ENCODE results near the gene PALM3.
"Not testable (repeated sequence)": the region's sequence is repeated elsewhere in the genome, so short reads cannot be mapped to it uniquely, and the experiment has no call there.

Gene PALM3

DNA sequence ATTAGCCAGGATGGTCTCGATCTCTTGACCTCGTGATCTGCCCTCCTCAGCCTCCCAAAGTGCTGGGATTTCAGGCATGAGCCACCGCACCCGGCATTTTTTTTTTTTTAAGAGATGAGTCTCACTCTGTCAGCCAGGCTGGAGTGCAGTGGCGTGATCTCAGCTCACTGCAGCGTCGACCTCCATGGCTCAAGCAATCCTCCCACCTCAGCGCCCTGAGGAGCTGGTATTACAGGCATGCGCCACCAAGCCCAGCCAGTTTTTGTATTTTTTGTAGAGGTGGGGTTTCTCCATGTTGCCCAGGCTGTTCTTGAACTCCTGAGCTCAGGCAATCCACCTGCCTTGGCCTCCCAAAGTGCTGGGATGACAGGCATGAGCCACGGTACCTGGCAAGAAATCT is 14.0 kb downstream of the PALM3 start:
- H3K36me3 Mint-ChIP-seq = peaks cover 38 to 54% of the 10 kb centered on the region in 2 donors
- DNase-seq; H3K27ac Mint-ChIP-seq; H3K27me3 Mint-ChIP-seq; H3K9me3 Mint-ChIP-seq; H3K4me3 Mint-ChIP-seq; ATAC-seq (replicated peaks): not testable (repeated sequence)
- H3K4me1 Mint-ChIP-seq = peaks cover 3 to 15% of the 10 kb centered on the region in 2 donors

DNA sequence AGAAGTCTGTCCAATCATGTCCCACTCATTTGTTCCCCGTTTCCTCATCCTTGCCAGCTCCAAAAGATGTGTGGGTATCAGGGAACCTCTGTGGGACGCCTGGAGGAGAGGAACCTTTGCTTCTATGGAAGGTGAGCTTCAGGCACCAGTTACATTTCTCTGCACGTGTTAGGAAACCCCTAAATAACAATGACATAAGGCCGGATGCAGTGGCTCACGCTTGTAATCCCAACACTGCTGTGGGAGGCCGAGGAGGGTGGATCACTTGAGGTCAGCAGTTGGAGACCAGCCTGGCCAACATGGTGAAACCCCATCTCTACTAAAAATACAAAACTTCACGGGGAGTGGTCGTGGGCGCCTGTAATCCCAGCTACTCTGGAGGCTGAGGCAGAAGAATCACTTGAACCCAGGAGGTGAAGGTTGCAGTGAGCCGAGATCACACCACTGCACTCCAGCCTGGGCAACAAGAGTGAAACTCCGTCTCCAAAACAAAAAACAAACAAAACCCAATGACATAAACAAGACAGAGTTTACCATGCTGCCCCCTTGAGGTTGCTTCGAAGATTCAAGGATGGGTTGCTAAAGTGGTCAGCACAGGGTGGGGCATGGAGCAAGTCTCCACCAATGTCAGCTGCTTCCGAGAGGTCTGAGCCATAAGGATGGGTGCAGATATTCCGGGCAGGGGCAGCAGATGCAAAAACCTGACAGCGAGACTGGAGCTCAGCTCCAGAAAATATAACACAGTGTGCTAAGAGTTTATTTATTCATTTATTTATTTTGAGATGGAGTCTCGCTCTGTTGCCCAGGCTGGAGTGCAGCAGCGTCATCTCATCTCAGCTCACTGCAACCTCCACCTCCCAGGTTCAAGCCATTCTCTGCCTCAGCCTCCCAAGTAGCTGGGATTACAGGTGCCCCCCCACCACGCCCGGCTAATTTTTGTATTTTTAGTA is 18.9 kb downstream of the PALM3 start:
- not testable (repeated sequence) for H3K27me3 Mint-ChIP-seq, DNase-seq, H3K9me3 Mint-ChIP-seq, H3K4me3 Mint-ChIP-seq
- Mint-ChIP-seq H3K36me3 (peaks cover 20 to 39% of the 10 kb centered on the region in 2 donors), H3K27ac (peak overlapping the region; percentile 89), H3K4me1 (peaks cover 12 to 19% of the 10 kb centered on the region in 2 donors)
- ATAC-seq (replicated peaks) = peak; percentile 67 to 76

DNA sequence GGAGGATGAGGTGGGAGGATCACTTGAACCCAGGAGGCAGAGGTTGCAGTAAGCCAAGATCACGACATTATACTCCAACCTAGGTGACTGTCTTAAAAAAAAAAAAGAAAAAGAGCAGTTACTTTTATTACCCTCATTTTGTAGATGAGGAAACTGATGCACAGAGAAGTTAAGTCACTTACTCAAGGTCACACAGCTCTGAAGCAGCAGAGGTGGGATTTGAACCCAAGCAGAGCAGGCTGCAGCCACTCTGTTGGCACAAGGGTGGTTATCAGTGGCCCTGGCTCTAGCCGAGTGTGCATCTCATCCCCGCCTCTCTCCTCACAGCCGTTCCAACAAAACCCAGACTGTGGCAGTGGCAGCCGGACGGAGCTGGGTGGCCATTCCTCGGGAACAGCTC is 22.7 kb downstream of the PALM3 start:
- H3K9me3 Mint-ChIP-seq = no peaks in the 10 kb centered on the region
- ATAC-seq (replicated peaks) = no peak
- DNase-seq = no peak
- peaks cover 16 to 38% of the 10 kb centered on the region in 2 donors for H3K36me3 Mint-ChIP-seq
- H3K4me3 Mint-ChIP-seq = no peak overlapping the region
- no peak overlapping the region for H3K27ac Mint-ChIP-seq
- H3K4me1 Mint-ChIP-seq = peaks cover 12 to 14% of the 10 kb centered on the region in 2 donors
- no peaks in the 10 kb centered on the region for H3K27me3 Mint-ChIP-seq

DNA sequence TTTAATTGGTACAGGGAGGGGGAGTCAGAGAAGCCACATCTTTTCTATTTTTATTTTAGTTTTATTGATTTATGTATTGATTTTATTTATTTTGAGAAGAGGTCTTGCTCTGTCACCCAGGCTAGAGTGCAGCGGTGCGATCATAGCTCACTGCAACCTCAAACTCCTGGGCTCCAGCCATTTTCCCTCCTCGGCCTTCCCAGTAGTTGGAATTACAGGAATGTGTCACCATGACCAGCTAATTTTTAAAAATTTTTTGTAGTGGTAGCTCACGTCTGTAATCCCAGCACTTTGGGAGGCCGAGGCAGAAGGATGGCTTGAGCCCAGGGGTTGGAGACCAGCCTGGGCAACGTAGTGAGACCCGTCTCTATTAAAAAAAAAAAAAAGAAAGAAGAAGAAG is 26.2 kb downstream of the PALM3 start:
- Mint-ChIP-seq H3K36me3 (peaks cover 12 to 30% of the 10 kb centered on the region in 2 donors), H3K27ac (no peak overlapping the region), H3K9me3 (no peaks in the 10 kb centered on the region), H3K4me1 (peaks cover 13 to 24% of the 10 kb centered on the region in 2 donors), H3K4me3 (no peak overlapping the region), H3K27me3 (no peaks in the 10 kb centered on the region)
- DNase-seq = no peak
- no peak for ATAC-seq (replicated peaks)

DNA sequence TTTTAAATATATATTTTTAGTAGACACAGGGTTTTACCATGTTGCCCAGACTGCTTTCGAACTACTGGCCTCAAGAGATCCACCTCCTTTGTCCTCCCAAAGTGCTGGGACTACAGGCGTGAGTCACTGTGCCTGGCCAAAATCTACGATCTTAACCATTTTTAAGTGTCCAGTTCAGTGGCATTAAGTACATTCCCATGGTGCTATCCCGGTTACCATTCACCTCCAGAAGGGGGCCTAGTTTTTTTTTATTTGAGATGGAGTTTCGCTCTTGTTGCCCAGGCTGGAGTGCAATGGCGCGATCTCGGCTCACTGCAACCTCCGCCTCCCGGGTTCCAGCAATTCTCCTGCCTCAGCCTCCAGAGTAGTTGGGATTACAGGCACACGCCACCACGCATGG is 26.7 kb downstream of the PALM3 start:
- H3K27ac Mint-ChIP-seq, H3K9me3 Mint-ChIP-seq: not testable (repeated sequence)

DNA sequence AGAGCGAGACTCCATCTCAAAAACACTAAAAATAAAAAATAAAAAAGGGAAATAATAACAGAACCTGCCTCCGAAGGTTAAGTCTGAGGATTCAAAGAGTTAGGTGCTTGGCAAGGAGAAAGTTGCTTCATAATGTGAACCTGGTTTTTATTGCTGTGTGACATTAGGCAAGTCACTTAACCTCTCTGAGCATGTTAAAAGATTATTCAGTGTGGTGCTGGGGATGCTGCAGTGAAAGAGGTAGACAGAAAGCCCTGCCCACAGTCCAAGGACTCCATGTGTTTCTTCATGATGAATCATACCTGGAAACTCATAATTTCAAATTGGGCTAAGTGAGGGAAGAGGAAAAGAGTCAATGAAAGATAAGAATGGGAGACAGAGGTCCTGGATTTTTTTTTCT is 27.9 kb downstream of the PALM3 start:
- Mint-ChIP-seq H3K9me3 (no peaks in the 10 kb centered on the region), H3K27me3 (no peaks in the 10 kb centered on the region), H3K4me3 (no peak overlapping the region), H3K4me1 (peaks cover 15 to 27% of the 10 kb centered on the region in 2 donors), H3K27ac (peak overlapping the region; percentile 14), H3K36me3 (peaks cover 9 to 21% of the 10 kb centered on the region in 2 donors)
- ATAC-seq (replicated peaks) = no peak
- no peak for DNase-seq

More for the DNA sequence above, 26.7 kb downstream of the PALM3 start:
- not testable (repeated sequence) for DNase-seq; H3K4me3 Mint-ChIP-seq; ATAC-seq (replicated peaks); H3K27me3 Mint-ChIP-seq
- Mint-ChIP-seq H3K36me3 (peaks cover 12 to 30% of the 10 kb centered on the region in 2 donors), H3K4me1 (peaks cover 13 to 24% of the 10 kb centered on the region in 2 donors)

DNA sequence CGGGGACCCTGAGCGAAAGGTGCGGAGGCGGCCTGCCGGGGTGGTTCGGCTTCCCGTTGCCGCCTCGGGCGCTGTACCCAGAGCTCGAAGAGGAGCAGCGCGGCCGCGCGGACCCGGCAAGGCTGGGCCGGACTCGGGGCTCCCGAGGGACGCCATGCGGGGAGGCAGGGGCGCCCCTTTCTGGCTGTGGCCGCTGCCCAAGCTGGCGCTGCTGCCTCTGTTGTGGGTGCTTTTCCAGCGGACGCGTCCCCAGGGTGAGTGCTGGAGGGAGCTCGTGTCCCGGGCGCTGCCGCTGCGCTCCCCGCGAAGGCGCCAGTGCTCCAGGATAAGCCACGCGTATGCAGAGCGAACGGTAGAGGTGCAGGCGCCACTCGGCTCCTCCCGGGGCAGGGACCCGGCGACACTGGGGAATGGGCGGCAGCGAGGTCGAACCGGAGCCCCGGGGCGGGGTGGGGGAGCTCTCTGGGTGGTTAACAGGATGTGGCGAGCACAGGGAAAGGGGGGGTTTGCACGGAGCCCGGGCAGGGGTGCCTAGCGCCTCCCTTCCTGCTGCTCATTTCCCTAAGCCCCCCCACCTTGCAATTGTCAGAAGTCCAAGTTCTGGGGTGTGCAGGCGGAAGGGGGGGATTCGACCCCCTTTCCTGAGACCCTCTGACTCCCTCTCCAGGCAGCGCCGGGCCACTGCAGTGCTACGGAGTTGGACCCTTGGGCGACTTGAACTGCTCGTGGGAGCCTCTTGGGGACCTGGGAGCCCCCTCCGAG is 30.0 kb downstream of the PALM3 start, which contains the start of gene IL27RA:
IL27RA (plus strand) TSS at position 44 of the 762 bp plus-strand sequence; CDS start at position 155, 111 bp downstream.
- Mint-ChIP-seq H3K36me3 (peaks cover 3 to 7% of the 10 kb centered on the region in 2 donors), H3K4me1 (peaks cover 25 to 41% of the 10 kb centered on the region in 2 donors), H3K27me3 (no peaks in the 10 kb centered on the region), H3K9me3 (no peaks in the 10 kb centered on the region), H3K27ac (peak within 1 kb of the TSS; percentile 94), H3K4me3 (peak within 1 kb of the TSS; percentile 94 to 97)
- DNase-seq (peak; percentile 68), ATAC-seq (replicated peaks) (peak; percentile 79 to 82)

DNA sequence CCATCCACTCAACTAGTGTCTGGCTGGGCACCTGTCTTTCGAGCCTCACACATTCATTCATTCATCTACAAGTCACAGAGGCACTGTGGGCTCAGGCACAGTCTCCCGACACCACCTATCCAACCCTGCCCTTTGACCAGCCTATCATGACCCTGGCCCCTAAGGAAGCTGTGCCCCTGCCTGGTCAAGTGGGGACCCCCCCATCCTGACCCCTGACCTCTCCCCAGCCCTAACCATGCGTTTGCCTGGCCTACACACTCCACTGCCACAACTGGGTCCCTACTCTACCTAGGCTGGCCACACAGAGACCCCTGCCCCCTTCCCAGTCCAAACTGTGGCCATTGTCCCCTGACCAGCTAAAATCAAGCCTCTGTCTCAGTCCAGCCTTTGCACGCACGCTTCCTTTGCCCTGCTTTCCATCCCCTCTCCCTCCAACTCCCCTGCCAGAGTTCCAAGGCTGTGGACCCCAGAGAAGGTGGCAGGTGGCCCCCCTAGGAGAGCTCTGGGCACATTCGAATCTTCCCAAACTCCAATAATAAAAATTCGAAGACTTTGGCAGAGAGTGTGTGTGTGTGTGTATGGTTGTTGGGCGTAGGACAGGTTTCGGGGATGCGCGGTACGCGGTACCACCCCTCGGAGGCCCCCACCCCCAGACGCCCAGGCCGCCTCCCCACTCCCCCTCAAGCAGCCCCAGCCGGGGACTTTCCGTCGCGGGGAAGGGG is 30.7 kb downstream of the PALM3 start:
- H3K4me3 Mint-ChIP-seq = peak overlapping the region; percentile 94 to 97
- no peaks in the 10 kb centered on the region for H3K9me3 Mint-ChIP-seq
- peaks cover 25 to 41% of the 10 kb centered on the region in 2 donors for H3K4me1 Mint-ChIP-seq
- H3K36me3 Mint-ChIP-seq = peaks cover 3 to 5% of the 10 kb centered on the region in 2 donors
- peak overlapping the region; percentile 94 for H3K27ac Mint-ChIP-seq
- ATAC-seq (replicated peaks) (no peak), DNase-seq (no peak)
- no peaks in the 10 kb centered on the region for H3K27me3 Mint-ChIP-seq

DNA sequence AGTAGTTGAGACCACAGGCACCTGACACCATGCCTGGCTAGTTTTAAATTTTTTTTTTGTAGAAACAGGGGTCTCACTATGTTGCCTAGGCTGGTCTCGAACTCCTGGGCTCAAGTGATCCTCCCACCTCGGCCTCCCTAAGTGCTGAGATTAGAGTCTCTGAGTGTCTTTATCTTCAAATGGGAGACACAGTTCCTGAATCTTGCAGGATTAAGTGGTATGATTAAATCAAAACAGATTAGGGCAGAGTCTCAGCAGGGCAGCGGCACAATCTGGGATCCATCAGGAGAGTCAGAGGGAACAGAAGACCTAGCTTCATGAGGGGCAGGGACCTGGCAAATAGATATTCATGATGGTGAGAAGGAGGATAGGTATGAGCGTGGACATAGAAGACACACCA is 33.0 kb downstream of the PALM3 start:
- Mint-ChIP-seq H3K27ac (no peak overlapping the region), H3K27me3 (no peaks in the 10 kb centered on the region), H3K4me1 (peaks cover 23 to 39% of the 10 kb centered on the region in 2 donors), H3K4me3 (no peak overlapping the region), H3K36me3 (peaks cover under 1 to 1% of the 10 kb centered on the region in 2 donors), H3K9me3 (no peaks in the 10 kb centered on the region)
- no peak for DNase-seq
- ATAC-seq (replicated peaks) = no peak

DNA sequence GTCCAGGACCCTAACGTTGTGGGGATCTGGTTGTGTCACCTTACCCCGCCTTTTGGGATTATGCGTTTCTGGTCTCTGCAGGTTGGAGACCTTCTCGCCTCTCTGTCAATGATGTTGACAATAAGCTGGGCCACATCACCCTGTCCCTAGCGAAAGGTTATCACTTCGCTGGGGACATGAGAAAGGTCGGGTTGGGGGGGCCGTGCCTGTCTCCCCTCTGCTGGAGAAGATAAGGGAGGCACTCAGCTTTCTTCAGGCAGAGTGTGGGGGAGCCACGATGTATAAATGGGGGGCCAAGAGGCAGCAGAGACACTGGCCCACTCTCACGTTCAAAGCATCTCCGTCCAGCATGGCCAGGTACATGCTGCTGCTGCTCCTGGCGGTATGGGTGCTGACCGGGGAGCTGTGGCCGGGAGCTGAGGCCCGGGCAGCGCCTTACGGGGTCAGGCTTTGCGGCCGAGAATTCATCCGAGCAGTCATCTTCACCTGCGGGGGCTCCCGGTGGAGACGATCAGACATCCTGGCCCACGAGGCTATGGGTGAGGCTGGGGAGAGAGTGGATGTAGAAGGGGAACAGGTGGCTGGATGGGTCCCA is 33.9 kb downstream of the PALM3 start, which contains the start of gene RLN3:
RLN3 (plus strand) TSS at position 293 of the 595 bp plus-strand sequence; CDS start at position 350, 57 bp downstream.
- H3K4me3 Mint-ChIP-seq = no peak within 1 kb of the TSS

DNA sequence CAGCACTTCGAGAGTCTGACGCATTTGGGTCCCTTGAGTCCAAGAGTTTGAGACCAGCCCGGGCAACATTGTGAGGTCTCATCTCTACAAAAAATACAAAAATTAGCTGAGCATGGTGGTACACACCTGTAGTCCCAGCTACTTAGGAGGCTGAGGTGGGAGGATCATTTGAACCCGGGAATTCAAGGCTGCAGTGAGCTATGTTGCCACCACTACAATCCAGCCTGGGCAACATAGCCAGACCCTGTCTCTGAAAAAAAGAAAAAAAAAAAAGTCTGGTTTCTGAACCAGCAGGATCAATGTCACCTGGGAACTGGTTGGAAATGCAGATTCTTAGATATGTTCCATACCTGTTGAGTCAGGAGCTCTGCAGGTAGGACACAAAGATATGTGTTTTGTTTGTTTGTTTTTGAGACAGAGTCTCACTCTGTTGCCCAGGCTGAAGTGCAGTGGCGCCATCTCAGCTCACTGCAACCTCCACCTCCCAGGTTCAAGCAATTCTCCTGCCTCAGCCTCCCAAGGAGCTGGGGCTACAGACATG is 35.2 kb downstream of the PALM3 start:
- H3K27me3 Mint-ChIP-seq; H3K27ac Mint-ChIP-seq; ATAC-seq (replicated peaks); H3K9me3 Mint-ChIP-seq; DNase-seq; H3K36me3 Mint-ChIP-seq; H3K4me3 Mint-ChIP-seq: not testable (repeated sequence)
- peaks cover 23 to 39% of the 10 kb centered on the region in 2 donors for H3K4me1 Mint-ChIP-seq

More for the DNA sequence above, 33.9 kb downstream of the PALM3 start, which contains the start of gene RLN3:
- Mint-ChIP-seq H3K9me3 (no peaks in the 10 kb centered on the region), H3K27ac (no peak within 1 kb of the TSS), H3K27me3 (no peaks in the 10 kb centered on the region), H3K4me1 (peaks cover 28 to 44% of the 10 kb centered on the region in 2 donors), H3K36me3 (peaks cover 0 to 1% of the 10 kb centered on the region in 2 donors)
- DNase-seq (no peak), ATAC-seq (replicated peaks) (no peak)

DNA sequence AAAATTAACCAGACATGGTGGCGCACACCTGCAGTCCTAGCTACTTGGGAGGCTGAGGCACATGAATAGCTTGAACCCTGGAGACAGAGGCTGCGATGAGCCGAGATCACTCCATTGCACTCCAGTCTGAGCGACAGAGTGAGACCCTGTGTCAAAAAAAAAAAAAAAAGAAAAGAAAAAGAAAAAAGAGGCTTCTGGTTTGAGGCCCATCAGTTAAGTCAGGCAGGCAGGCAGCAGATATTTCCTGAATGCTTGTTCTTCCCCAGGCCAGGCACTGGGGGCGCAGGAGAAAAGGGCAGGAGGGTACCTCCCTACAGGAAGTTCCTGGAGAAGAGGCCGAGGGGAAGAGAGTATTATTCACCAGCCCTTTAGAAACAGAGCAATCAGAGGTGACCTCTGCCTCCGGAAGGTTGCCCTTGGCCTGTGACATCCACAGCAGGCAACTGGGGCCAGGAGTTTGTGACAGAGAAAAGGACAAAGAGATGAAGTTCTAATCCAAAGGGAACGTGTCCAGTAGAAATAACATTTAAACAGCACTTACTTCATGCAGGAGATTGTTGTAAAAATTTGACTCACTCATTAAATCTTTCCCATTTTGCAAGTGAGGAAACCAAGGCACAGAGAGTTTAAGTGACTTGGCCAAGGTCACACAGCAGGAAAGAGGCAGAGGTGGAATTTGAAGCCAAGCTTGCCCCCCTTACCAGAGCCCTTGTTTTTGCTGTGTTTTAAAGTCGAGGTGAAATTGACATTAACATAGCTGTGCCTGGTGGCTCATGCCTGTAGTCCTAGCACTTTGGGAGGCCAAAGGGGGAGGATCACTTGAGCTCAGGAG is 38.3 kb downstream of the PALM3 start:
- DNase-seq = no peak
- peak; percentile 63 to 69 for ATAC-seq (replicated peaks)
- Mint-ChIP-seq H3K27ac (peak overlapping the region; percentile 81), H3K9me3 (no peaks in the 10 kb centered on the region), H3K36me3 (no peaks in the 10 kb centered on the region), H3K4me3 (no peak overlapping the region), H3K4me1 (peaks cover 20 to 34% of the 10 kb centered on the region in 2 donors), H3K27me3 (no peaks in the 10 kb centered on the region)
